NCI-H2196 treated with DMSO at 0.1 percent for 48 hours (cell line): ENCODE measurements around the gene MADCAM1.

ENCODE experiments used
- DNase-seq: peaks from one replicate; lab custom pipeline; 2025; ENCODE audit not compliant: unreplicated experiment; lab: John Stamatoyannopoulos, UW

MADCAM1 gene

DNA sequence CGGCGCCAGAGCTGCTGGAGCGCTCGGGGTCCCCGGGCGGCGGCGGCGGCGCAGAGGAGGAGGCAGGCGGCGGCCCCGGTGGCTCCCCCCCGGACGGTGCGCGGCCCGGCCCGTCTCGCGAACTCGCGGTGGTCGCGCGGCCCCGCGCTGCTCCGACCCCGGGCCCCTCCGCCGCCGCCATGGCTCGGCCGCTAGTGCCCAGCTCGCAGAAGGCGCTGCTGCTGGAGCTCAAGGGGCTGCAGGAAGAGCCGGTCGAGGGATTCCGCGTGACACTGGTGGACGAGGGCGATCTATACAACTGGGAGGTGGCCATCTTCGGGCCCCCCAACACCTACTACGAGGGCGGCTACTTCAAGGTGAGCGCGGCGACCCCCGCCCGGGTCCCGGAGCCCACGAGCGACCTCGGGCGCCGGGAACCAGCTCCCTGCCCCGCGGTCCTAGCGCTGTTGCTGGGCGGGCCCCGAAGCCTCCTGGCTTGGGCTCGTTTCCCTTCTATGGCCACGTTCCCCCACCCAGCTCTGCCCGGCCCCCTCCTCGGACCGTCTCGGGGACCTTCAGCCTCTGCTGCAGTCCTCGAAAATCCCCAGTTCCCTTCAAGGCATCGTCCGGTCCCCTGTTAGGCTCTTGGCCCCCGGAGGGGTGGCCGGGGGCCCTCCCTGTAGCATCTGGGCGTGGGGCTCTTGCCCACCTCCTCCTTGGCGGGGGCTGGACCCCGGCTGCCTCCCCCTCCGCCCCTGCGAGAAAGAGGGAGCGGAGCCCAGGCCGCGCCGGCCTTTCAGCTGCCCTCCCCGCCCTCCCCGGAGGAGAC lies 35.7 kb downstream of the MADCAM1 start, which contains the start of gene CDC34:
CDC34 (plus strand) TSS at position 8 of the 808 bp plus-strand sequence; CDS start at position 180, 172 bp downstream.
- no peak for DNase-seq

DNA sequence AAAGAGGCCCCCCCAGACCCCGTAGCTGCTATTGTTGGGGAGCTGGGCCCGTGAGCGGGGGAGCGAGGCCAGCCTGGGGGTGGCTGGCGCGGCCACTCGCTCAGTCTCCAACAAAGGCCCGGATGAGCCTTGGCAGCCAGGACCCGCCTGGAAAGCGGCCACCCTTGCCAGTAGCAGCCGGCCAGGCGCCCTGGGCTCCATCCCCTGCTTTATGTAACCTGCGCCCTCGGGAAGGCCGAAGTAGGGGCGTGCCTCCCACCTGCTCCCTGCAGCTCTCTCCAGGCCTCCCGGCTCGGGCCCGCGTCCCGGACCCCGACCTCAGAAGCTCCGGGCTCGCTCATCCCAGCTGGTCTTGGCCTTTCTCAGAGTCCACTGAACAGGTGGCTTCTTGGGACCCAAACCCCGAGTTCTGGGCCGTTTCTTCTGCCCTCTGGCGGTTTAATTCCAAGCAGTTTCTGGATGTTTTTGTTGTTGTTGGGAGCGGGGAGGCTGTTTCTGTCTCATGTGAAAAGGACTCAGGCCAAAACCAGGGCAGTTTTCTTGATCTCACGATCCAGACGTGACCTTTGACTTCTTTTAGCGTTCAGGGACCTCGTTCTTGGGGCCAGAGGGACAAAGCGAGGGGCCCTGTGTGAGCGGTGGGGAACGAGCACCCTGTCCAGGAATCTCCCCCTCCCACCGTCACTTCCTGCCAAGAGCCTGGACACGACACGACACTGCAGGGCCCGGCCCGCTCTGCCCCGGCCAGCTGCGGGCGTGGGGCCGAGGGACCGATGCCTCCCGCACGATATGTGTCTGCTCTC lies 36.5 kb downstream of the MADCAM1 start:
- DNase-seq, result peak; percentile 36

DNA sequence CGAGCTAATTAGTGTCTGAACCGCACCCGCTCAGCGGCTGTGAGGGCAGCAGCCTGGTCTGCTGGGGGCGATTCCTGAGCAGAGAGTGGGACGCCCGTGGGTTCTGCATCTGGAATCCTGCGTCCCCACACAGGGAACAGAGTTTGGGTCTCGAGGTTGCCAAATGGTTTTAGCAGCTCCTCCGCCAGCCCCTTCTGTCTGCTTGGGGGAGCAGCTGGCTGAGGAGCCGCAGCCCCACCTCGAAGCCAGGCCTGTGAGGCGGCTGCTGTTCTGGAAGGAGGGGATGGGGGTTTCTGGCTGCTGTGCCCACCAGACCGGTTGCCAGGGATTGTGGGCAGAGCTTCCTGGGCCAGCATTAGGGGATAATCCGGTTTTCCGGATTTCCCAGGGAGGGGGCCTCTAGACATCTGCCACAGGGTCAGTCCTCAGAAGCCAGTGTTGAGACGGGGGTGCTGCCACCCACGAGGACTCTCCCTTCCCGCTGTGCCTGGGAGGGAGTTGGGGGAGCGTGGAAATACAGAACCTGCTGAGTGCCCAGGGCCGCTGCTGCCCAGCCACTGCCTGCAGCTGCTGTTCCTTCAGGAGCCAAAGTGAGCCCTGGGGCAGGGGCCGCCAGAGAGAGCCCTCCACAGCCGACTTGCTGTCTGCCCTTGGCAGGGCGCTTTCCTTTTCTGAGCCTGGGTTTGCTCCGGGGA lies 37.2 kb downstream of the MADCAM1 start:
- DNase-seq, result no peak

DNA sequence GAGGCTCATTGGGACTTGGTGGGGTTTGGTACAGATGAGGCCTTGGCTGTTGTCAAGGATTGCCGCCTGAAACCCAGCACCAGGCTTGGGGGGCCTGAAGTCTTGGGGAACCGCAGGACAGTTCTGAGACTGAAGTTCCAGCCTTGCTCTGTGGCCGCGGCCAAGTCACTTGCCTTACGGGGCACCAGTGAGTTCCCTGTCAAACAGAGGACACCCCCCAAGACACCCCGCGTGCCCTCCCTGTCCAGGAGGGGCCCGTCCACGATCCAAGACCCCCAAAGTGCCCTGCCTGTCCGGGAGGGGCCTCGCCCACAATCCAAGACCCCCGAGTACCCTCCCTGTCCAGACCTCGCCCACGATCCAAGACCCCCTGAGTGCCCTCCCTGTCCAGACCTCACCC lies 37.8 kb downstream of the MADCAM1 start:
- DNase-seq, result no peak

DNA sequence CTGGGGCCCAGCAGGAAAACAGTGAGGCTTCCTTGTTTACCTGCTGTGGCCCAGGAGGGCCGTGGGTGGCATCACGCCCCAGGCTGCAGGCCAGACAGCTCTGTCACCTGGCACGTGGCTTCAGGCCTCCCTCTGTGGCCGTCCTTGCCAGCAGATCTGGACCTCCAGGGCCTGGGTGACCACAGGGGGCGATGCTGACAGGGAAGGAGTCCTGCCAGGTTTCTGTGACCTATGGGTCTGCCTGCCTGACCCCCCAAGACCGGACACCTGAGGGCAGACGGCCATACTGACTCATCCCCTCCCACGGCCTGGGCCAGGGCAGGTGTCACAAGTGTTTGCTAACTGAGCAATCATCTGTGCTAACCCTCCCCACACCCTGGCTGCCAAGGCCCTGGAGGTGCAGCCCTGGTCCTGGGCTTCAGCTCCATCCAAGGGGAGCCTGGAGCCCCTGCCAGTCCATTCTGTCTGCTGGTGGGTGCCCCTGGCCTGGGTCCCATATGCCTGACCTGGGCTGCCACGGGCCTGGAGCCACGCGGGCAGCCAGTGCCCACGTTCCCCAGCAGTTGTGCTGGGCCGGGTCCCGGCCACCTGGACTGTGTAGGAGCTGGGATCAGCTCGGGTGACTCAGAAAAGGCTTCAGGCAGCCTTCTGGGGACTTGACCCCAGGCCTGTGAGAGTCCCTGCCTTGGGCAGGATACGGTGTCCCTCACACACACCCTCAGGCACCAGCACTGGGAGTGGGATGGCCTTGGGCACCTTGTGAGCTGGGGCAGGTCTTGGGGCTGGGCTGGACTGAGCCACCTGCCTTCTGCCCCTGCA lies 38.9 kb downstream of the MADCAM1 start:
- peak; percentile 58 for DNase-seq

DNA sequence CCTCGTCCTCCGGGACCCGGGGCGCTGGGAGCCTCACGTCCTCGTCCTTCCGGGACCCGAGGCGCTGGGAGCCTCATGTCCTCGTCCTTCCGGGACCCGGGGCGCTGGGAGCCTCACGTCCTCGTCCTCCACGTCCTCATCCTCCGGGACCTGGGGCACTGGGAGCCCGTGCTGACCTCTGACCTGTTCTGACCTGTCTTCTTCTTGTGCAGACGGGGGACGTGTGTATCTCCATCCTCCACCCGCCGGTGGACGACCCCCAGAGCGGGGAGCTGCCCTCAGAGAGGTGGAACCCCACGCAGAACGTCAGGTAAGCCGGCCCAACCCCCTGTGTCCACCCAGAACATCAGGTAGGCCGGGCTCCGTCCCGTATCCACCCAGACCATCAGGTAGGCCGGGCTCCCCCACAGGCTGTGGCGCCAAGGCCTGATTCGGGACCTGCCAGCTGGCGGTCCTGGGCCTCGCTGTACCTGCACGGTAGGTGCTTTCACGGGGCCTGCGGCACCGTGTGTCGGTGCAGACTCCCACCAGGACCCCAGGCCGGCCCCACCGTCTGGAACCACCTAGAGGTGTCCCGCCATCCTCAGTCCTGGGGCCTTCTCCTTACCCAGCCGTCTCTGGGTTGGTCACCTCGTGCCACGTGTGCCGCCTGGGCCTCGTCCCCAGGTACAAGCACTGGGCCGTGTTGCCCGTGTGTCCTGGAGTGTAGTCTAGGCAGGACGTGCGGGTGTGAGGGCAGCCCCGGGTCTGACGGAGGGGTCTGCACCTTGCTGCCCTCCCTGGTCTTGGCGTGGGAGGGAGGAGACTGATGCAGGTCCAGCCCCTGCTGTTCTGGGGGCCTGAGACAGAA lies 40.0 kb downstream of the MADCAM1 start:
- no peak for DNase-seq

DNA sequence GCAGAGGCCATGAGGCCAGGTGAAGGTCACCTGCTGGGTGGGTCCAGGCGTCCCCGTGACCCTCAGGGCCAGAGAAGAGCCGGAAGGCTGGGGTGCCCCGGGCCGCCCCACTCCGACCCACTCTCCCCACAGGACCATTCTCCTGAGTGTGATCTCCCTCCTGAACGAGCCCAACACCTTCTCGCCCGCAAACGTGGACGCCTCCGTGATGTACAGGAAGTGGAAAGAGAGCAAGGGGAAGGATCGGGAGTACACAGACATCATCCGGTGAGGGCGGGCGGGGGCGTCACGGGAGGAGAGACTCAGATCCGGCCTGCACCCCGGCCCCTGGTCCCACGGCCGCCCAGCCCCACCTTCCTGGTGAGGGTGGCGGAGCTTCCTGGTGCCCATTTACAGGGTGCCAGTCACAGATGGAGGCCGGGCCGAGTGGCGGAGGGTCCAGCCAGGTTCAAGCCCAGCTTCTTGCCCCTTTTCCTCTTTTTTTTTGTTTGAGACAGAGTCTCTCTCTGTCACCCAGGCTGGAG lies 40.7 kb downstream of the MADCAM1 start:
- no peak for DNase-seq

DNA sequence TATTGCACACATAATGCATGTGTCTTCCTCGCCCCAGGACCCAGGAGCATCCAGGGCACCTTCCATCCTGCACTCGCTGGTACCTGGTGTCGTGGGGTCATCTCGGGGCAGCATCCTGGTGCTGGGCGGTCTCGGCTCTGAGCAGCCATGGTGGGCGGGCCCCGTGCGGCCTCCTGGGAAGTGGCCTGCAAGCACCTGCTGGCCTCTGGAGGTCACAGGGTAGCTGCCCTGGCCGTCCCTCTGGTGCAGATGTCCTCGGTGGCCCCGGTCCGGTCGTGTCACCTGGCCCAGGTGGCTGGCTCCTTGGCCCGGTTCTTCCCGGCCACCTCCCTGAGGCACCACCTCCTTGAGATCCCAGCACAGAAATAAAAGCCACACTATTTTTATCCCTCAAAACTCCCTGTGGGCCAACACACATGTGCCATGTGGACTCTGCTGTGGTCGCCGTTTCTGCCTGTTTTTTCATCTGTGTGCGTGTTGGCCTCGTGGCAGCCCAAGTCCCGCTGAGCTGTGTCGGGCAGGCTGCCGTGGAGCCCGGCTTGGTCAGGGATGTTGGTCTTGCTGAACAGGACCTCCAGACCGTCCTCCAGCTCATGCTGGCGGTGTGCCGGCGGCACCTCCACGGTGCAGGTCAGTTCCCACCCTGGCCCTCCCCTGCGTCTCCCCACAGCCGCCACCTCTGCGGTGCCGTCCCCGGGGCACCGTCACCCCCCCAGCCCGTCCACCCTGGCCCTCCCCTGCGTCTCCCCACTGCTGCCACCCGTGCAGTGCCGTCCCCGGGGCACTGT lies 42.5 kb downstream of the MADCAM1 start:
- DNase-seq, result no peak

DNA sequence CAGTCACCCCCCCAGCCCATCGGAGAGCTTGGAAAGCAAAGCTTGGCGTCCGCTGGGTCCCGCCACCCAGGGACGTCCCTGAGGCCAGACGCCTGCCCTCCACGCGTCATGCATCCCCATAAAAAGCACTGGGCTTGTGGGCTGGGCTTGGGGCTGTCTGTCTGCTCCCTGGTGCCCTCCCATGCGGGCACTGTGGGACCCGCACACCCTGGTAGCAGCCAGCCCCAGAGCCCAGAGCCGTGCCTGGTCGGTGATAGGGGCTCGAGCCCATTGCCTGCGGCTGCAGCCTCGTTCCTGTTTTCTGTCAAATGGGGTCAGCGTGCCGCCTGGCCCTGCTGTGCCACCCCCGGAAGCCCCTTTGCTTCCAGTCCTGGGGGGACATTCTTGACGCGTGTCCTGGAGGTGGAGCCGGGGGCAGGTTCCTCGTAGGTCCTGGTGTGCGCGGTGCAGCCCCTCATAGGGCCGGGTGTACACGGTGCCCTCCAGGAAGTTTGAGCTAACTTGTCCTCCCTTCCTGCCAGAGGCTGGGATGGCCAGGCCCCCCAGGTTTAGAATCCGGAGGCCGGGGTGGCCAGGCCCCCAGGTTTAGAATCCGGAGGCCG lies 43.2 kb downstream of the MADCAM1 start:
- no peak for DNase-seq

DNA sequence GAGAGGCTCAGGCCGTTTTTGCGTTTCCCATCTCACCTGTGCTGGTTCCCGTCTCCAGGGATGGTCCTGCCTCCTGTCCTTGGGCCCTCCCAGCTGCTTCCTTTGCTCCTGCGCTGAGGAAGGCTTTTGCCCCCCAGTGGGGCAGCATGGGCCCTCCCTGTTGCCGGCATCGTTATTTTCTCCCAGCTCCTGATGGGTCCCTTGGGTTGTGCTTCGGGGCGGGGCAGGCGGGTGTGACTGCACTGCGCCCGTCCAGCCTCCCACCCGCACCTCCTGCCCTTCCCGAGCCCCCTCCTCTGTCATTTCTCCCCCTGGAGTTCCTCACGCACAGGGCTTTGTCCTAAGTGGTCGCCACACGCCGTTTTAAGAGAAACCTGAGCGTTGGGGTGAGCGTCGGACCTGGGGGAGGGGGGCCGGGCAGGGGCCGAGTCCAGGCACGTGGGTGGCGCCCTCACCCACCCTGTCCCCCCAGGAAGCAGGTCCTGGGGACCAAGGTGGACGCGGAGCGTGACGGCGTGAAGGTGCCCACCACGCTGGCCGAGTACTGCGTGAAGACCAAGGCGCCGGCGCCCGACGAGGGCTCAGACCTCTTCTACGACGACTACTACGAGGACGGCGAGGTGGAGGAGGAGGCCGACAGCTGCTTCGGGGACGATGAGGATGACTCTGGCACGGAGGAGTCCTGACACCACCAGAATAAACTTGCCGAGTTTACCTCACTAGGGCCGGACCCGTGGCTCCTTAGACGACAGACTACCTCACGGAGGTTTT lies 44.8 kb downstream of the MADCAM1 start:
- DNase-seq, result no peak

DNA sequence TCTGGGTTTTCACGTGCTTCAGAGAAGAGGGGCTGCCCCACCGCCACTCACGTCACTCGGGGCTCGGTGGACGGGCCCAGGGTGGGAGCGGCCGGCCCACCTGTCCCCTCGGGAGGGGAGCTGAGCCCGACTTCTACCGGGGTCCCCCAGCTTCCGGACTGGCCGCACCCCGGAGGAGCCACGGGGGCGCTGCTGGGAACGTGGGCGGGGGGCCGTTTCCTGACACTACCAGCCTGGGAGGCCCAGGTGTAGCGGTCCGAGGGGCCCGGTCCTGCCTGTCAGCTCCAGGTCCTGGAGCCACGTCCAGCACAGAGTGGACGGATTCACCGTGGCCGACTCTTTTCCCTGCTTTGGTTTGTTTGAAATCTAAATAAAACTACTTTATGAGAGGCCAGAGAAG lies 45.4 kb downstream of the MADCAM1 start:
- DNase-seq, result no peak

DNA sequence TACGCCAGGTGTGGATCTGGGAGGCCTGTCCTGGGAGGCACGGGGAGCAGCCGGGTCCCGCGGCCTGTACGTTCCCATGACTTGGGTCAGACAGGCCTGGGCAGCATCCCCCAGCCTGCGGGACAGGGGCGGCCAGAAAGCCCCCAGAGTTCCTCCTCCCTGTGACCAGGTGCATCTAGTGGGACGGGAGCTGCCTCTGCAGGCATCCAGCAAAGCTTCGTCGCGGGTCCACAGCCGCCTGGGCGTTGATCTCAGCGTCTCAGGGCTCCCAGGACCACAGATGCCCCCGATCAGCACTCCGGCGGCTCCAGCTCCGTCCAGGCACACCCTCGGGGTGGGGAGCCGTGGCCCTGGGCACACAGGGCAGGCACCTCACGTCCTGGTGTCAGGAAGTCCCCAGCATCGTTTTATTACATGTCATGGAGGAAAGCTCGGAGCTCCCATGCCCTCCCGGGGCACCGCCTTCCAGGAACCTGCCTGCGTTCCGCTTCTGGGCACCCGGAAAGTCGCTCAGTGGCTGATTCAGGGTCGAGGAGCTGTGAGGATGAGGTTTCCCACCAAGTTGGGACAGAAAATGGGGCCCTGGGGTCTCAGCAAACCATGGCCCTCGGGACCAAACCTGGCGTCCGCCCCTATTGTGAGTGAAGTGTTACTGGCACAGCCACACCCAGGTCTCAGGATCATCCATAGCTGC lies 46.0 kb downstream of the MADCAM1 start:
- DNase-seq, result no peak

DNA sequence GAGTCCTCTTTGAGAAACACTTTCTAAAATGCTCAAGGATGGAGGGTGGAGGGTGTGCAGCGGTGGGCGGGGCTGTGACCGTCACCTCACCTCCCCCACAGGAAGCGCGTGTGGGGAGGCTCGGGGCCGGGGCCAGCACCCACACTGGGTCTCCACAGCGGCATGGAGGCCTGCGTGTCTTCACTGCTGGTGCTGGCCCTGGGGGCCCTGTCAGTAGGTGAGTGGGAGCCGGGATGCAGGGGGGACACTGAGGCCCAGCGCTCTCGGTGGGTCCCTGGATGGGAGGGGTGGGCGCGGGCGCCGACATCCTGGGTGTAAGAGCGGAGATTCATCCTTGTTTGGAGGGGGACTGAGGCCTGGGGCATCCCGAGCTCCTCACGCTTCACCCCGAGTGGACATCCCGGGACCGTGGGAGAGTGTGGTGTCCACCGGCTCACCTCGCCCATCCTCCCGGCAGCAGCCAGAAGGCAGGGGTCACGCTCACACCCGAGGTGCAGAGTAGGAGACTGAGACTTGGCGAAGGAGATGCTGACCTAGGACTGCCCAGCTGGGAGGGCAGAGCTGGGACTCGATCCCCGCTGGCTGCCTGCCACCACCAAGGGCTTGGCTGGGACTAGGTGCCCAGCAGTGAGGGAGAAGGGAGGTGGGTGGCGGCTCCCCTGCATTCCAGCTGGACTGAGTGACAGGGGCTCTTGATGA lies 47.8 kb downstream of the MADCAM1 start, which contains the start of gene GZMM:
GZMM (plus strand) TSS at position 144 of the 699 bp plus-strand sequence; CDS start at position 163, 19 bp downstream.
- DNase-seq, result no peak

DNA sequence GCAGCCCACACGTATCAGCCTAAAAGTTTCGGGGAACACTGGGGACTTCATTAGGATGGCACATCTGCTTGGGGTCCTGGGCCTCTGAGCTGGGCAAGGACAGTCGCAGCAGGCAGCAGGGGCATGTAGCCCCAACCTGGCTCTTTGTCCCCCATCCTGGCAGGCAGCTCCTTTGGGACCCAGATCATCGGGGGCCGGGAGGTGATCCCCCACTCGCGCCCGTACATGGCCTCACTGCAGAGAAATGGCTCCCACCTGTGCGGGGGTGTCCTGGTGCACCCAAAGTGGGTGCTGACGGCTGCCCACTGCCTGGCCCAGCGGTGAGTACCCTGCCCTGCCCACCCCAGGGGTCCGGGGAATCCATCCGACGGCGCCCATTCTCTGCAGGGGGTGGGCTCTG lies 50.8 kb downstream of the MADCAM1 start:
- no peak for DNase-seq

DNA sequence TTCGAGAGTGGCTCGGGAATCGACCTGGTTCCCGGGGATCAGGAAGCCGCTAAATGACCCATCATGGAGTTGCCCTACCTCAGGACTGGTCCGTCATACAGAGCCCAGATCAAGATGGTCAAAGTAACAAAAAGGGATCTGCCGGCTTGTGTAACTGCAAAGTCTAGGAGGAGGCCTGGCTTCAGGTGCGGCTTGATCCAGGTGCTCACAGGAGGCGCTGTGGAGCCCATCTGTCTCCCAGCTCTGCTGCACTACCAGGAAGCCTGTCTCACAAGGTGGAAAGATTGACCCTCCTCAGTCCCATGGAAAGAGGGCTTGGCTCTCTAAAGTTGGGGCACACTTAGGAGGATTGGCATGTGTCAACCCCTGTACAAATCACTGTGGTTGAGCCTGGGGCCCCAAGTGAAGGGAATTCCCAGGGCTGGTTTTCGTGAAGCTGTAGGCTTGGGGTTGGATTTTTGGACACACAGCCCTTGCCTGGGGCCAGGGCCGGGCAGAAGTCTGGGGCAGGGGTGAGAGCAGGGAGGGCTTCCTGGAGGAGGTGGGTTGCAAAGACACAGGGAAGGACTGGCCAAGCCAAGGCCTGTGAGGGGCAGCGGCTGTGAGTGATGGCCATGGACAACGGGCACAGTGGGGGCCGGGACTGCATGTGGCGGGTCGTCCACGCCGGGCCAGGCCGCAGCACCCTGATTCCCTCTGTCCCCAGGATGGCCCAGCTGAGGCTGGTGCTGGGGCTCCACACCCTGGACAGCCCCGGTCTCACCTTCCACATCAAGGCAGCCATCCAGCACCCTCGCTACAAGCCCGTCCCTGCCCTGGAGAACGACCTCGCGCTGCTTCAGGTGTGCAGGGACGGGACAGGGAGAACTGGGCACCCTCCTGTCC lies 51.8 kb downstream of the MADCAM1 start:
- no peak for DNase-seq
